ENCODE results near the gene CEP97. TPM values are rescaled to one million over a fixed set of nuclear protein-coding genes. Genes with fewer than 3 reads are reported as not detected.

Gene CEP97
- total and polyA plus RNA-seq, 2 donors (not counting 1 experiment from before 2014, with no cell fraction given), result 2.1 to 15.4 TPM

- WGBS (ENCODE audit: insufficient coverage), result 97% methylated on average over 3 of the region's 4 CpGs
- no peak overlapping the region for H3K4me3 Mint-ChIP-seq
These were observed 43.9 kb upstream of the CEP97 start for GRCh38 chr3:101680466-101680865.

DNA sequence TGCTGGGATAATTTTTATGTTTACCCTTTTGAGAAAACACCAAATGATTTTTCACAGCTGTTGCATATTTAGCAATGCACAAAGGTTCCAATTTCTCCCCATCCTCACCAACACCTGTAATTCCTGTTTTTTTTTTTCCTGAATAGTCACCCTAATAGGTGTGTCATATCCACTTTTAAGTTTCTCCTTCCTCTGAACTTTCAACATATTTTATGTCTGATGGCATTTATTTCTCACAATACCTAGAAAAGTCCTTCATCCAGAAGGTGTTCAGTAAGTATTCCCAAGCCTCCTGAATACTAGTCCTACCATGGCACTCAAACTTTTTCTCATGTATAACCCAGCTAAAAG lies 39.4 kb upstream of the CEP97 start:
- peak overlapping the region; percentile 100 for H3K4me3 Mint-ChIP-seq
- DNase-seq (no peak), ATAC-seq (ENCODE audit: low read depth) (no peak)
- Histone ChIP-seq H4K20me1 (ENCODE audit: control insufficient read depth, insufficient read depth, low read length, poor library complexity, severe bottlenecking) (peaks cover 12% of the 10 kb centered on the region), H3K9ac (ENCODE audit: low read length) (peak overlapping the region; percentile 87), H3K36me3 (replicated peaks in 1 of 2; ENCODE audit: control extremely low read depth in 1 of 2, control insufficient read depth in 1 of 2, extremely low read depth in 1 of 2, insufficient read depth in 2 of 2, low read length in 1 of 2) (peaks cover 10 to 56% of the 10 kb centered on the region in 2 experiments), H3K27me3 (replicated peaks in 1 of 4; ENCODE audit: control extremely low read depth in 1 of 4, control insufficient read depth in 3 of 4, insufficient read depth in 4 of 4, low read length in 3 of 4) (no peaks in the 10 kb centered on the region), H3K9me3 (ENCODE audit: control extremely low read depth in 1 of 3, control insufficient read depth in 2 of 3, insufficient read depth in 1 of 3, low read length in 2 of 3) (no peaks in the 10 kb centered on the region), H3K4me1 (ENCODE audit: control insufficient read depth in 2 of 2, insufficient read depth in 2 of 2, low read length in 2 of 2) (peaks cover 22 to 32% of the 10 kb centered on the region in 2 donors), H2AFZ (ENCODE audit: insufficient read depth, low read depth, low read length, poor library complexity, severe bottlenecking) (no peak overlapping the region), H3K4me2 (replicated peaks; ENCODE audit: low read depth, low read length, poor library complexity, severe bottlenecking) (peak overlapping the region; percentile 78), H3K79me2 (ENCODE audit: control insufficient read depth, insufficient read depth, low read length) (peaks cover 34% of the 10 kb centered on the region), H3K27ac (ENCODE audit: low read length in 2 of 2) (peak overlapping the region; percentile 89 to 90), H3K4me3 (ENCODE audit: control extremely low read depth in 1 of 5, extremely low read depth in 1 of 5, insufficient read depth in 1 of 5, low read depth in 2 of 5, low read length in 4 of 5) (peak overlapping the region in 3 of 5 experiments; percentile 64 to 98 (median 92))
- H3K27me3 Mint-ChIP-seq, result no peaks in the 10 kb centered on the region
- ChIA-PET CTCF (interaction anchor here (1.0 to 3.2 kb wide), 5 partner anchors 8 to 100 kb away, joined by 3 to 27 read pairs (median 4); partner anchors contain the start of gene ZBTB11), POLR2A (interaction anchor here (0.6 to 3.6 kb wide), 3 partner anchors 8 to 118 kb away, joined by 4 to 40 read pairs (median 9); partner anchors contain the start of genes PCNP and ZBTB11)
- no peak for TF ChIP-seq EZH2 (IDR thresholded peaks at IDR 0.05; ENCODE audit: borderline replicate concordance, insufficient read depth, low read depth, low read length, poor library complexity, severe bottlenecking)
- TF ChIP-seq, protein P1, sequence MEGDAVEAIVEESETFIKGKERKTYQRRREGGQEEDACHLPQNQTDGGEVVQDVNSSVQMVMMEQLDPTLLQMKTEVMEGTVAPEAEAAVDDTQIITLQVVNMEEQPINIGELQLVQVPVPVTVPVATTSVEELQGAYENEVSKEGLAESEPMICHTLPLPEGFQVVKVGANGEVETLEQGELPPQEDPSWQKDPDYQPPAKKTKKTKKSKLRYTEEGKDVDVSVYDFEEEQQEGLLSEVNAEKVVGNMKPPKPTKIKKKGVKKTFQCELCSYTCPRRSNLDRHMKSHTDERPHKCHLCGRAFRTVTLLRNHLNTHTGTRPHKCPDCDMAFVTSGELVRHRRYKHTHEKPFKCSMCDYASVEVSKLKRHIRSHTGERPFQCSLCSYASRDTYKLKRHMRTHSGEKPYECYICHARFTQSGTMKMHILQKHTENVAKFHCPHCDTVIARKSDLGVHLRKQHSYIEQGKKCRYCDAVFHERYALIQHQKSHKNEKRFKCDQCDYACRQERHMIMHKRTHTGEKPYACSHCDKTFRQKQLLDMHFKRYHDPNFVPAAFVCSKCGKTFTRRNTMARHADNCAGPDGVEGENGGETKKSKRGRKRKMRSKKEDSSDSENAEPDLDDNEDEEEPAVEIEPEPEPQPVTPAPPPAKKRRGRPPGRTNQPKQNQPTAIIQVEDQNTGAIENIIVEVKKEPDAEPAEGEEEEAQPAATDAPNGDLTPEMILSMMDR (IDR thresholded peaks at IDR 0.05), result no peak
- peaks cover 32% of the 10 kb centered on the region for H3K4me1 Mint-ChIP-seq
- peak overlapping the region; percentile 75 for H3K27ac Mint-ChIP-seq
- intact Hi-C loops (cut with micrococcal nuclease), result loop anchor here (2.0 kb wide), 1 partner anchor 976 kb away; the partner anchor contains the start of gene TFG
- no peaks in the 10 kb centered on the region for H3K9me3 Mint-ChIP-seq (ENCODE audit: insufficient read depth)

More at GRCh38 chr3:101680466-101680865, 43.9 kb upstream of the CEP97 start:
- intact Hi-C loops (cut with micrococcal nuclease), result no loop called here
- no peak for ATAC-seq (ENCODE audit: low read depth)
- peaks cover 27% of the 10 kb centered on the region for H3K4me1 Mint-ChIP-seq
- Histone ChIP-seq H3K9me3 (ENCODE audit: control extremely low read depth in 1 of 3, control insufficient read depth in 2 of 3, insufficient read depth in 1 of 3, low read length in 2 of 3) (no peaks in the 10 kb centered on the region), H3K36me3 (replicated peaks in 1 of 2; ENCODE audit: control extremely low read depth in 1 of 2, control insufficient read depth in 1 of 2, extremely low read depth in 1 of 2, insufficient read depth in 2 of 2, low read length in 1 of 2) (peaks cover 10 to 54% of the 10 kb centered on the region in 2 experiments), H3K9ac (ENCODE audit: low read length) (no peak overlapping the region), H4K20me1 (ENCODE audit: control insufficient read depth, insufficient read depth, low read length, poor library complexity, severe bottlenecking) (peaks cover 15% of the 10 kb centered on the region), H3K79me2 (ENCODE audit: control insufficient read depth, insufficient read depth, low read length) (peaks cover 42% of the 10 kb centered on the region), H3K27me3 (replicated peaks in 1 of 4; ENCODE audit: control extremely low read depth in 1 of 4, control insufficient read depth in 3 of 4, insufficient read depth in 4 of 4, low read length in 3 of 4) (no peaks in the 10 kb centered on the region), H3K4me2 (replicated peaks; ENCODE audit: low read depth, low read length, poor library complexity, severe bottlenecking) (no peak overlapping the region), H3K4me1 (ENCODE audit: control insufficient read depth in 2 of 2, insufficient read depth in 2 of 2, low read length in 2 of 2) (peaks cover 24 to 32% of the 10 kb centered on the region in 2 donors), H3K27ac (ENCODE audit: low read length in 2 of 2) (no peak overlapping the region), H3K4me3 (ENCODE audit: control extremely low read depth in 1 of 5, extremely low read depth in 1 of 5, insufficient read depth in 1 of 5, low read depth in 2 of 5, low read length in 4 of 5) (no peak overlapping the region), H2AFZ (ENCODE audit: insufficient read depth, low read depth, low read length, poor library complexity, severe bottlenecking) (no peak overlapping the region)
- TF ChIP-seq, protein P1 (IDR thresholded peaks at IDR 0.05), result no peak
- TF ChIP-seq EZH2 (IDR thresholded peaks at IDR 0.05; ENCODE audit: borderline replicate concordance, insufficient read depth, low read depth, low read length, poor library complexity, severe bottlenecking), result no peak
- peak; percentile 22 for DNase-seq
- H3K27ac Mint-ChIP-seq, result peak overlapping the region; percentile 21
- H3K27me3 Mint-ChIP-seq, result no peaks in the 10 kb centered on the region
- ChIA-PET CTCF (interaction anchor here (0.9 kb wide), 1 partner anchor 11 kb away, joined by 4 read pairs; no protein-coding TSS in a partner anchor), POLR2A (no interaction called here)
- no peaks in the 10 kb centered on the region for H3K9me3 Mint-ChIP-seq (ENCODE audit: insufficient read depth)

Data from B cell (primary cell).